CD14-positive monocyte (primary cell): ENCODE data around the gene HERPUD2. TPM values are rescaled to one million over a fixed set of nuclear protein-coding genes. Genes with fewer than 3 reads are reported as not detected.

Experiments used
- DNase-seq, 3 donors: peaks; one replicate each; pipeline ENCODE4 v3.0.0-alpha.2; 2011 to 2022
- H2AFZ ChIP-seq: 2 replicates; pipeline ENCODE4 v1.6.0; 2012; ENCODE audit warnings: mild to moderate bottlenecking, low read depth, low read length, inconsistent platforms; ENCODE audit not compliant: insufficient read depth, poor library complexity, severe bottlenecking
- H3K27ac ChIP-seq, 2 donors: 1 replicate in 1 of 2; 2 replicates in 1 of 2; pipeline ENCODE4 v1.5.1; 2012 to 2013; ENCODE audit warnings: low read length in 2 of 2, control low read depth in 1 of 2, inconsistent platforms in 1 of 2, low read depth in 1 of 2, mild to moderate bottlenecking in 1 of 2
- H3K27me3 ChIP-seq, 2 donors: one replicate each; pipeline versions ENCODE4 v1.6.0 to v1.6.1; 2011 to 2013; ENCODE audit warnings: low read length in 2 of 2; ENCODE audit not compliant: control insufficient read depth in 2 of 2, insufficient read depth in 2 of 2
- H3K36me3 ChIP-seq, 2 donors: replicated peaks in 1 of 2; 1 replicate in 1 of 2; 2 replicates in 1 of 2; pipeline versions ENCODE4 v1.5.1 to v1.6.1; 2012 to 2013; ENCODE audit warnings: low read length in 2 of 2, control low read depth in 1 of 2, inconsistent platforms in 1 of 2, mild to moderate bottlenecking in 1 of 2; ENCODE audit not compliant: insufficient read depth in 2 of 2, control insufficient read depth in 1 of 2
- H3K4me1 ChIP-seq, 2 donors: 1 replicate in 1 of 2; 2 replicates in 1 of 2; pipeline versions ENCODE4 v1.5.1 to v1.6.1; 2012 to 2013; ENCODE audit warnings: low read length in 2 of 2, control low read depth in 1 of 2, inconsistent platforms in 1 of 2, mild to moderate bottlenecking in 1 of 2, moderate library complexity in 1 of 2; ENCODE audit not compliant: insufficient read depth in 2 of 2, control insufficient read depth in 1 of 2
- H3K4me2 ChIP-seq: replicated peaks from 2 replicates; pipeline ENCODE3; 2012; ENCODE audit warnings: low read length, moderate library complexity, mild to moderate bottlenecking; ENCODE audit not compliant: poor library complexity, severe bottlenecking; ENCODE audit errors: extremely low read depth
- H3K4me3 ChIP-seq, 3 experiments: fragments of 200-600 bp in 1 of 3; sonication (generic) in 1 of 3; replicated peaks in 1 of 3; 1 replicate in 2 of 3; 2 replicates in 1 of 3; pipeline ENCODE4 v1.5.1; 2011 to 2013; ENCODE audit warnings: low read length in 3 of 3, mild to moderate bottlenecking in 3 of 3, control low read depth in 2 of 3, low read depth in 2 of 3, inconsistent platforms in 1 of 3, moderate library complexity in 1 of 3
- H3K79me2 ChIP-seq: 2 replicates; pipeline ENCODE4 v1.6.0; 2012; ENCODE audit warnings: mild to moderate bottlenecking, control low read depth, inconsistent platforms, low read length, moderate library complexity; ENCODE audit not compliant: insufficient read depth
- H3K9ac ChIP-seq: 2 replicates; pipeline ENCODE4 v1.6.0; 2017; ENCODE audit warnings: low read length, mild to moderate bottlenecking; ENCODE audit not compliant: insufficient read depth, poor library complexity, severe bottlenecking
- H3K9me3 ChIP-seq, 2 donors: replicated peaks in 1 of 2; 1 replicate in 1 of 2; 2 replicates in 1 of 2; pipeline versions ENCODE4 v1.5.1 to v1.6.1; 2012 to 2013; ENCODE audit warnings: low read length in 2 of 2, control low read depth in 1 of 2; ENCODE audit not compliant: control insufficient read depth in 1 of 2, insufficient read depth in 1 of 2
- H4K20me1 ChIP-seq: 2 replicates; pipeline ENCODE4 v1.6.0; 2012; ENCODE audit warnings: mild to moderate bottlenecking, low read length, control low read depth, moderate library complexity; ENCODE audit not compliant: insufficient read depth
- H3K27ac Mint-ChIP-seq, 7 donors: one replicate each; pipeline ENCODE4 v1.8.0; 2020; ENCODE audit warnings: mild to moderate bottlenecking in 7 of 7, mixed read lengths in 7 of 7, moderate library complexity in 6 of 7, inconsistent platforms in 2 of 7
- H3K27me3 Mint-ChIP-seq, 3 donors: one replicate each; pipeline ENCODE4 v1.8.0; 2021 to 2022; ENCODE audit warnings: low read depth in 3 of 3, mild to moderate bottlenecking in 3 of 3, mixed read lengths in 3 of 3, moderate library complexity in 3 of 3, inconsistent platforms in 1 of 3
- H3K36me3 Mint-ChIP-seq, 2 donors: one replicate each; pipeline ENCODE4 v1.8.0; 2020; ENCODE audit warnings: mixed read lengths in 2 of 2, inconsistent platforms in 1 of 2, mild to moderate bottlenecking in 1 of 2
- H3K4me1 Mint-ChIP-seq: one replicate; pipeline ENCODE4 v1.8.0; 2020; ENCODE audit warnings: mild to moderate bottlenecking, mixed read lengths
- H3K4me3 Mint-ChIP-seq, 2 donors: one replicate each; pipeline ENCODE4 v1.8.0; 2020; ENCODE audit warnings: mild to moderate bottlenecking in 2 of 2, mixed read lengths in 2 of 2, moderate library complexity in 1 of 2
- H3K9me3 Mint-ChIP-seq, 7 donors: one replicate each; pipeline ENCODE4 v1.8.0; 2020 to 2022; ENCODE audit warnings: mixed read lengths in 7 of 7, mild to moderate bottlenecking in 6 of 7, moderate library complexity in 6 of 7, inconsistent platforms in 2 of 7
- WGBS: methylation state at CpG from one replicate; pipeline ENCODE4 v1.1.5; 2013; ENCODE audit warnings: missing lambda C conversion rate; ENCODE audit not compliant: insufficient coverage; 5-methylcytosine and 5-hydroxymethylcytosine counted together
- intact Hi-C, 2 donors: fragments of 100-400 bp; cut with micrococcal nuclease; formaldehyde crosslinking; loops; one replicate each; pipeline versions ENCODE4 v1.15.0 to v1.15.1; 2023
- polyA plus RNA-seq, 3 donors: library from polyadenylated mRNA; depleted of rRNA in 1 of 3; unstranded in 2 of 3; stranded (reverse) in 1 of 3; fragments of 300-500 nt in 2 of 3; fragments of >200 nt in 1 of 3; fragmentation: Illumina TruSeq in 2 of 3; gene quantifications; 1 replicate in 2 of 3; 2 replicates in 1 of 3; pipeline ENCODE4 v1.2.3, GENCODE V29; 2012 to 2021
- TF ChIP-seq, protein P1 (sequence below): fragments of 200-600 bp; IDR thresholded peaks from one replicate; pipeline ENCODE4 v1.8.0; 2022; ENCODE audit warnings: antibody characterized with exemption, mild to moderate bottlenecking

HERPUD2 gene
- polyA plus RNA-seq, 3 donors: 36.1 to 40.9 (median 36.4) TPM

DNA sequence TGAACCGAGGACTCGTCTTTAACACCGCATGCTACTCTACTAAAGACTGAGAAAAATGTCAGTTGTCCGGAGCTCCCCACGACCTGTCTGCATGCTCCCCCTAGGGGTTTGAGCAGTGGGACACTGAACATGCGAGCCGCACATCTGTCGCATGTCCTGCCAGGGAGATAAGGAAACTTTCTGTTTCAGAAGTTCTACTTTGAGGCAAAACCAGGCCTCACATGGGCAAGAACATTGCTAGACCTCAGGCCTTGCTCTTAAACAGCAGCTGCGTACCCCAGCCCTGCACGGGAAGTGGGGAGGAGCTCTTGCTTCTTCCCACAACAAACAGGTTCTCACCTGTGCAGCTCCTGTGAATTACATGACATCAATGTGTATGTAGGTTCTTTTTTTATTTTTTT lies 30.3 kb upstream of the HERPUD2 start:
- H3K27ac Mint-ChIP-seq: no peak overlapping the region
- peaks cover 8 to 15% of the 10 kb centered on the region in 2 donors for H3K4me1 ChIP-seq
- H3K9me3 ChIP-seq: no peaks in the 10 kb centered on the region
- TF ChIP-seq, protein P1, sequence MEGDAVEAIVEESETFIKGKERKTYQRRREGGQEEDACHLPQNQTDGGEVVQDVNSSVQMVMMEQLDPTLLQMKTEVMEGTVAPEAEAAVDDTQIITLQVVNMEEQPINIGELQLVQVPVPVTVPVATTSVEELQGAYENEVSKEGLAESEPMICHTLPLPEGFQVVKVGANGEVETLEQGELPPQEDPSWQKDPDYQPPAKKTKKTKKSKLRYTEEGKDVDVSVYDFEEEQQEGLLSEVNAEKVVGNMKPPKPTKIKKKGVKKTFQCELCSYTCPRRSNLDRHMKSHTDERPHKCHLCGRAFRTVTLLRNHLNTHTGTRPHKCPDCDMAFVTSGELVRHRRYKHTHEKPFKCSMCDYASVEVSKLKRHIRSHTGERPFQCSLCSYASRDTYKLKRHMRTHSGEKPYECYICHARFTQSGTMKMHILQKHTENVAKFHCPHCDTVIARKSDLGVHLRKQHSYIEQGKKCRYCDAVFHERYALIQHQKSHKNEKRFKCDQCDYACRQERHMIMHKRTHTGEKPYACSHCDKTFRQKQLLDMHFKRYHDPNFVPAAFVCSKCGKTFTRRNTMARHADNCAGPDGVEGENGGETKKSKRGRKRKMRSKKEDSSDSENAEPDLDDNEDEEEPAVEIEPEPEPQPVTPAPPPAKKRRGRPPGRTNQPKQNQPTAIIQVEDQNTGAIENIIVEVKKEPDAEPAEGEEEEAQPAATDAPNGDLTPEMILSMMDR: no peak
- H3K4me2 ChIP-seq: no peak overlapping the region
- H3K36me3 ChIP-seq: no peaks in the 10 kb centered on the region
- H3K36me3 Mint-ChIP-seq: no peaks in the 10 kb centered on the region
- no peak overlapping the region for H3K4me3 ChIP-seq
- H2AFZ ChIP-seq: no peak overlapping the region
- DNase-seq: no peak
- no peak overlapping the region for H3K9ac ChIP-seq
- H3K79me2 ChIP-seq: no peaks in the 10 kb centered on the region
- peaks cover 0 to 3% (median 2%) of the 10 kb centered on the region in 3 donors for H3K27me3 Mint-ChIP-seq
- peaks cover 16% of the 10 kb centered on the region for H3K4me1 Mint-ChIP-seq
- intact Hi-C loops: no loop called here
- H3K9me3 Mint-ChIP-seq: peaks cover 0 to 2% (median 0%) of the 10 kb centered on the region in 7 donors
- WGBS: 85% methylated on average over 5 of the region's 10 CpGs
- no peak overlapping the region for H3K27ac ChIP-seq
- H4K20me1 ChIP-seq: no peaks in the 10 kb centered on the region
- H3K4me3 Mint-ChIP-seq: no peak overlapping the region
- no peaks in the 10 kb centered on the region for H3K27me3 ChIP-seq

DNA sequence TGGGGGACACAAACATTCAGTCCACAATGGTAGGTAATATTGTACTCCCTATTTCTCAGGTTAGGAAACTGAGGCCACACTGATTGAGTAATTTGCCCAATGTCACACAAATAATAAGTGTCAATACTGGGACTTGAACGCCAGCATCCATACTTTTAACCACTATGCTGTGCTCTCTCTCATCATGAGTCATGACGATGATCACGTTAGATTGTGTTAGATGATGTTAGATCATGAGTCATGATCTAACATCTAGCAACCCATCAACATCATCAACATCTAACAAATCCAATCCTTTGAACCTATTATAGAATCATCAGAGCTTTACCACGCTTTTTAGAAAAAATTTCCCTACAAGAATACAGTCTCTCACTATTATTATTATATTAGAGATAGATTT lies 28.1 kb upstream of the HERPUD2 start:
- H3K4me3 Mint-ChIP-seq: no peak overlapping the region
- TF ChIP-seq, protein P1: no peak
- intact Hi-C loops: no loop called here

More for the DNA sequence above, 28.1 kb upstream of the HERPUD2 start:
- Histone ChIP-seq H3K4me1 (no peaks in the 10 kb centered on the region), H4K20me1 (no peaks in the 10 kb centered on the region), H3K9me3 (no peaks in the 10 kb centered on the region), H3K9ac (no peak overlapping the region), H3K27me3 (no peaks in the 10 kb centered on the region), H3K4me3 (no peak overlapping the region), H3K4me2 (no peak overlapping the region), H2AFZ (no peak overlapping the region), H3K36me3 (no peaks in the 10 kb centered on the region), H3K27ac (no peak overlapping the region), H3K79me2 (no peaks in the 10 kb centered on the region)
- Mint-ChIP-seq H3K36me3 (no peaks in the 10 kb centered on the region), H3K4me1 (no peaks in the 10 kb centered on the region), H3K27me3 (peaks cover 0 to 3% (median 3%) of the 10 kb centered on the region in 3 donors), H3K9me3 (peaks cover 0 to 2% (median 0%) of the 10 kb centered on the region in 7 donors), H3K27ac (no peak overlapping the region)
- WGBS: no CpG with 5 or more reads among the region's 4 CpGs
- DNase-seq: peak in 1 of 3 donors; percentile 10
